ENCODE measurements around the gene SNRPE. TPM values are rescaled to one million over a fixed set of nuclear protein-coding genes. Genes with fewer than 3 reads are reported as not detected.

The SNRPE gene
- total and polyA plus RNA-seq, 2 donors (not counting 3 experiments of a cell fraction or from before 2014, with no cell fraction given): 196 to 219 TPM

- FAIRE-seq: no peak
These were observed 30.6 kb downstream of the SNRPE start for GRCh38 chr1:203891950-203892349.

More at GRCh38 chr1:203891950-203892349, 30.6 kb downstream of the SNRPE start:
- DNase-seq (ENCODE audit: low read depth, low spot score): no peak
- Histone ChIP-seq H3K9me3 (replicated peaks; ENCODE audit: control insufficient read depth, insufficient read depth, low read length) (peaks cover 2% of the 10 kb centered on the region), H4K20me1 (replicated peaks; ENCODE audit: control insufficient read depth, extremely low read depth, insufficient read depth, low read length) (no peaks in the 10 kb centered on the region), H3K36me3 (ENCODE audit: control insufficient read depth in 2 of 2, extremely low read depth in 1 of 2, insufficient read depth in 2 of 2, low read length in 2 of 2) (no peaks in the 10 kb centered on the region), H3K4me3 (replicated peaks in 1 of 3; ENCODE audit: insufficient read depth in 1 of 3, low read depth in 1 of 3, low read length in 3 of 3) (no peak overlapping the region), H3K4me1 (ENCODE audit: control insufficient read depth, extremely low read depth, insufficient read depth, low read length) (peaks cover 18% of the 10 kb centered on the region), H2AFZ (ENCODE audit: low read depth, low read length) (no peak overlapping the region), H3K79me2 (ENCODE audit: control insufficient read depth, insufficient read depth, low read length) (no peaks in the 10 kb centered on the region), H3K27ac (ENCODE audit: insufficient read depth, low read depth, low read length) (no peak overlapping the region), H3K9me1 (replicated peaks; ENCODE audit: control insufficient read depth, extremely low read depth, insufficient read depth, low read length) (no peaks in the 10 kb centered on the region), H3K27me3 (ENCODE audit: control insufficient read depth in 2 of 2, insufficient read depth in 2 of 2, low read length in 2 of 2) (no peaks in the 10 kb centered on the region), H3K4me2 (ENCODE audit: insufficient read depth, low read length) (no peak overlapping the region), H3K9ac (replicated peaks; ENCODE audit: extremely low read depth, insufficient read depth, low read length) (no peak overlapping the region)
- intact Hi-C loops (cut with micrococcal nuclease) (no loop called here), dilution Hi-C loops (cut with MboI; ENCODE audit: extremely low pct_ligation_motif_present, low sequenced_read_pairs) (no loop called here)
- no TSS peak for BruUV-seq (replicated peaks)
- POLR2A ChIA-PET: no interaction called here
- TF ChIP-seq MAX (IDR thresholded peaks at IDR 0.05; ENCODE audit: insufficient read depth, insufficient read length): no peak
- TF ChIP-seq POLR2AphosphoS5 (IDR thresholded peaks at IDR 0.05; ENCODE audit: insufficient read depth, low read depth, low read length): no peak
- TF ChIP-seq EZH2 (IDR thresholded peaks at IDR 0.05; ENCODE audit: borderline replicate concordance, low read depth, low read length, severe bottlenecking): no peak
- no peak for TF ChIP-seq POLR2A (IDR thresholded peaks at IDR 0.05; ENCODE audit: low read depth, low read length)
- TF ChIP-seq GATA2 (IDR thresholded peaks at IDR 0.05; ENCODE audit: insufficient read depth, insufficient read length, low read depth, low read length): no peak
- no peak for TF ChIP-seq CTCF (IDR thresholded peaks at IDR 0.05; ENCODE audit: extremely low read depth in 1 of 2, insufficient read depth in 1 of 2, low read depth in 1 of 2, low read length in 2 of 2)
- no peak for TF ChIP-seq JUN (IDR thresholded peaks at IDR 0.05; ENCODE audit: borderline replicate concordance, insufficient read depth, insufficient read length, low read depth)
- no peak for TF ChIP-seq MYC (IDR thresholded peaks at IDR 0.05; ENCODE audit: low read depth, low read length)
- TF ChIP-seq FOS (IDR thresholded peaks at IDR 0.05; ENCODE audit: borderline replicate concordance, insufficient read depth, low read length): no peak
- CTCF ChIA-PET: no interaction called here
